Measurements from ENCODE around the gene SOCS1. TPM values are rescaled to one million over a fixed set of nuclear protein-coding genes. Genes with fewer than 3 reads are reported as not detected.

SOCS1 gene
- total RNA-seq, 1 donor, result 1.1 TPM

DNA sequence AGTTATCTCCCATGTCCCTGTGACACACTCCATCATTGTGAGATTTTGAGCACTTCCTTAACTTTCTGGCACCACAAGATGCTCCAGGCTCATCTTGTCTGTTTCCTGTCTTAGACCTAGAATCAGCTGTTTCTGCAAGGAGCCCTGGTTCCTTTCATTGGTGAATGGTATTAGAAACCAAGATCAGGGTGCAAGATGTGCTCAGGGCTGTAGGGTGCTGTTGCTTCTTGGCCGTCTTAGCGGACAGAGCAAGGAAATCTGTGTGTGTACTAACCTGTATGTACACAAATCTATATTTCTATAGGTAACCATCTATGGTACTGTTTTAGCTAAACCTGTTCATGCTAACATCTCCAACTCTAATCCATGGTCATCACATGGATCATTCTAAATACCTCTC, 33.2 kb upstream of the SOCS1 start:
- Histone ChIP-seq H3K36me3 (ENCODE audit: insufficient read depth, low read length) (no peaks in the 10 kb centered on the region), H3K4me1 (ENCODE audit: insufficient read depth, low read length) (no peaks in the 10 kb centered on the region), H4K20me1 (ENCODE audit: insufficient read depth, low read length) (no peaks in the 10 kb centered on the region), H3K79me2 (ENCODE audit: insufficient read depth, low read length) (no peaks in the 10 kb centered on the region), H3K4me2 (ENCODE audit: insufficient read depth, low read length) (no peak overlapping the region), H2AFZ (ENCODE audit: low read length) (no peak overlapping the region), H3K27me3 (ENCODE audit: insufficient read depth, low read length) (peaks cover 27% of the 10 kb centered on the region), H3K27ac (ENCODE audit: low read depth, low read length) (no peak overlapping the region), H3K4me3 (ENCODE audit: insufficient read depth, low read length) (no peak overlapping the region), H3K9me3 (ENCODE audit: low read depth, low read length) (no peaks in the 10 kb centered on the region)
- DNase-seq (ENCODE audit: insufficient read length, low spot score, missing footprints), result peak; percentile 69
- TF ChIP-seq, protein P1, sequence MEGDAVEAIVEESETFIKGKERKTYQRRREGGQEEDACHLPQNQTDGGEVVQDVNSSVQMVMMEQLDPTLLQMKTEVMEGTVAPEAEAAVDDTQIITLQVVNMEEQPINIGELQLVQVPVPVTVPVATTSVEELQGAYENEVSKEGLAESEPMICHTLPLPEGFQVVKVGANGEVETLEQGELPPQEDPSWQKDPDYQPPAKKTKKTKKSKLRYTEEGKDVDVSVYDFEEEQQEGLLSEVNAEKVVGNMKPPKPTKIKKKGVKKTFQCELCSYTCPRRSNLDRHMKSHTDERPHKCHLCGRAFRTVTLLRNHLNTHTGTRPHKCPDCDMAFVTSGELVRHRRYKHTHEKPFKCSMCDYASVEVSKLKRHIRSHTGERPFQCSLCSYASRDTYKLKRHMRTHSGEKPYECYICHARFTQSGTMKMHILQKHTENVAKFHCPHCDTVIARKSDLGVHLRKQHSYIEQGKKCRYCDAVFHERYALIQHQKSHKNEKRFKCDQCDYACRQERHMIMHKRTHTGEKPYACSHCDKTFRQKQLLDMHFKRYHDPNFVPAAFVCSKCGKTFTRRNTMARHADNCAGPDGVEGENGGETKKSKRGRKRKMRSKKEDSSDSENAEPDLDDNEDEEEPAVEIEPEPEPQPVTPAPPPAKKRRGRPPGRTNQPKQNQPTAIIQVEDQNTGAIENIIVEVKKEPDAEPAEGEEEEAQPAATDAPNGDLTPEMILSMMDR (IDR thresholded peaks at IDR 0.05; ENCODE audit: extremely low read depth, low read depth, low read length), result no peak

DNA sequence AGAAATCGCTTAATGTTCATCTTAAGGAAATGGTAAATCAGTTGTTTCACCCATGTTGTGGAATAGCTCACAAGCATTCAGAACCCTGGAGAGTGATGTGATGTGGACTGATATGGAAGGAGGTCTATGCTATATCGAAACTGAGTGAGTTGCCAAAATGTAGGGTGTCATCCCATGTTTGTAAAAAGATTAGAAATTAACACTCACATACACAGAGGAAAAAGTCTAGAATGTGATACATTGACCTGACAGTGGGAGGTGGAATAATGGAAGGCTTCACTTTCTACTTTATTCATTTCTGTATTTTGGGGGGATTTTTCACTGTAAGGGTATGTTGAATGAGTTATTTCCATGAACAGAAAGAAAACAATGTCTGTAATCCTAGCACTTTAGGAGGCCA, 29.8 kb upstream of the SOCS1 start:
- Histone ChIP-seq H3K4me1 (ENCODE audit: insufficient read depth, low read length) (no peaks in the 10 kb centered on the region), H3K27ac (ENCODE audit: low read depth, low read length) (no peak overlapping the region), H3K4me2 (ENCODE audit: insufficient read depth, low read length) (no peak overlapping the region), H3K36me3 (ENCODE audit: insufficient read depth, low read length) (no peaks in the 10 kb centered on the region), H2AFZ (ENCODE audit: low read length) (no peak overlapping the region), H3K4me3 (ENCODE audit: insufficient read depth, low read length) (no peak overlapping the region), H3K27me3 (ENCODE audit: insufficient read depth, low read length) (peaks cover 14% of the 10 kb centered on the region), H3K79me2 (ENCODE audit: insufficient read depth, low read length) (no peaks in the 10 kb centered on the region), H3K9me3 (ENCODE audit: low read depth, low read length) (no peaks in the 10 kb centered on the region), H4K20me1 (ENCODE audit: insufficient read depth, low read length) (no peaks in the 10 kb centered on the region)
- DNase-seq (ENCODE audit: insufficient read length, low spot score, missing footprints), result peak; percentile 55
- TF ChIP-seq, protein P1 (IDR thresholded peaks at IDR 0.05; ENCODE audit: extremely low read depth, low read depth, low read length), result no peak

DNA sequence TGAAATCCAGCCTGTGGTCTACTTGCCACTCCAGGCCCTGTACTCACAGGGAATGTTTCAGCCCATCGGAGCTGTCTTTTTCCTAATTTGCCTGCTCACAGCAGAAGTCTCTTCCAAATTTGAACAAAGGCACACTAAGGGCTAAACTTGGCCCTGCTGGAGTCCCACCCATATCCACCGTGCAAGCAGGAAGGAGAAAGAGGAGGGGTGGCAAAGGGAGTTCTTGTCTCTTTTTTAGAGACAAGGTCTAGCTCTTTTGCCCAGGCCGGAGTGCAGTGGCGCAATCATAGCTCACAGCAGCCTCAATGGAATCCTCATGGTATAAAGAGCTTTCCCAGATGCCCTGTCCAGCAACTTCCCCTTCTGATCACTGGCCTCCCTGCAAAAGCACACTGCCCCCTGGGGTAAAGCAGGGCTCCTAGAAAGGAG, 27.8 kb upstream of the SOCS1 start:
- Histone ChIP-seq H3K79me2 (ENCODE audit: insufficient read depth, low read length) (no peaks in the 10 kb centered on the region), H3K4me1 (ENCODE audit: insufficient read depth, low read length) (no peaks in the 10 kb centered on the region), H3K36me3 (ENCODE audit: insufficient read depth, low read length) (no peaks in the 10 kb centered on the region), H2AFZ (ENCODE audit: low read length) (no peak overlapping the region), H3K4me2 (ENCODE audit: insufficient read depth, low read length) (no peak overlapping the region), H3K4me3 (ENCODE audit: insufficient read depth, low read length) (no peak overlapping the region), H3K27me3 (ENCODE audit: insufficient read depth, low read length) (peaks cover 6% of the 10 kb centered on the region), H3K27ac (ENCODE audit: low read depth, low read length) (no peak overlapping the region), H3K9me3 (ENCODE audit: low read depth, low read length) (no peaks in the 10 kb centered on the region), H4K20me1 (ENCODE audit: insufficient read depth, low read length) (no peaks in the 10 kb centered on the region)
- DNase-seq (ENCODE audit: insufficient read length, low spot score, missing footprints), result peak; percentile 14
- TF ChIP-seq, protein P1 (IDR thresholded peaks at IDR 0.05; ENCODE audit: extremely low read depth, low read depth, low read length), result no peak

DNA sequence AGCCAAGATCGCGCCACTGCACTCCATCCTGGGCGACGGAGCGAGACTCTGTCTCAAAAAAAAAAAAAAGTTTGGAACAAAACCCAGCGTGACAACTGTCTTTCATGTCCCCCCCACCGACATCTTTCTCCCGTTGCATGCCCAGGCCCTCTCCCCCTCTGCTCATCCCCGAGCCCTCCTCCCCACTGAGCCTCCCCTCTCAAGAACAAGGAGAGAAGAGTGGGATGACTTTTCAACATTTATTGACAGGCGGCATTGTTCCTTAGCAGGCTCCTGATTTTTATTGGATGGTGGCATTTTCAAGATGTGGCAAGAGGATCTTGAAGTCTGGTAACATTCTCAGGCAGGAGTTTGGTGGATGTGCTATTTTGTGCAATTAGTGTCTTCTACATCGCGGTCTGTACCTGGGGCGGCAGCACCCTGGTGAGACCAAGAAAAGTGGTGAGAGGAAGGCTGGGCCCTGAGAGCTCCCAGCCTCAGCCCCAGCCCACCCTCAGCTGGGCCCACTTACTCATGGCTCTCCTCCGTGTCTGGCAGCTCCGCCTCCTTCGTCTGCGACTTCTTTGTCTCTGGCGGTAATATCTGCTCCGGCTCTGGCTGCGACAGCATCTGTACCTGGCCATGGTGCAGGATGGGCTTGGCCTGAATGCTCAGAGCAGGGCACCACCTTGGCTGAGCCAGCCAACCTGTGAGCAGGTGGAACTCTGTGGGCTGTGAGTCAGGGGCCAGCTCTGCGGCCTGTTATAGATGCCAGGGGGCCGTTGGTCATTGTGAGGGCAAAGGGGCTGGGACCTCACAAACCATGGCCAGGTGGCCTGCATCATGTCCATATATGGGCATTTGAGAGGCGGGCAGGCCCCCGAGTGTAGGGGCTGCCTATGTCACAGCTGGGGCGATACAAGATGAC, 24.9 kb upstream of the SOCS1 start, which contains the start of gene PRM1:
TSS of gene PRM1 (minus strand) at position 715 of the 907 bp plus-strand sequence. CDS start at position 623, 92 bp downstream.
- Histone ChIP-seq H3K4me3 (ENCODE audit: insufficient read depth, low read length) (no peak within 1 kb of the TSS), H3K4me2 (ENCODE audit: insufficient read depth, low read length) (no peak within 1 kb of the TSS), H3K79me2 (ENCODE audit: insufficient read depth, low read length) (no peaks in the 10 kb centered on the region), H2AFZ (ENCODE audit: low read length) (no peak within 1 kb of the TSS), H3K9me3 (ENCODE audit: low read depth, low read length) (no peaks in the 10 kb centered on the region), H3K27ac (ENCODE audit: low read depth, low read length) (no peak within 1 kb of the TSS), H3K27me3 (ENCODE audit: insufficient read depth, low read length) (peaks cover 2% of the 10 kb centered on the region), H4K20me1 (ENCODE audit: insufficient read depth, low read length) (no peaks in the 10 kb centered on the region), H3K4me1 (ENCODE audit: insufficient read depth, low read length) (no peaks in the 10 kb centered on the region), H3K36me3 (ENCODE audit: insufficient read depth, low read length) (no peaks in the 10 kb centered on the region)
- TF ChIP-seq, protein P1 (IDR thresholded peaks at IDR 0.05; ENCODE audit: extremely low read depth, low read depth, low read length), result no peak
- peak; percentile 26 for DNase-seq (ENCODE audit: insufficient read length, low spot score, missing footprints)
